HG03066 (cell line): ENCODE data around the gene KCTD10.
A peak's percentile ranks its signal among the peaks of the same experiment; 100 is the strongest.

Source experiments
- ATAC-seq: cut with Tn5 transposase; IDR thresholded peaks from one replicate; pipeline ENCODE4 v1.9.1; 2021; ENCODE audit warnings: low read depth; ENCODE audit not compliant: unreplicated experiment

The KCTD10 gene

GRCh38 chr12:109477185-109477962, at the start of gene KCTD10, which contains the start of gene UBE3B:
KCTD10 (minus strand) TSS chr12:109477300; CDS start chr12:109477262, 38 bp downstream.
UBE3B (plus strand) TSS chr12:109477634; CDS start chr12:109483552, 5,918 bp downstream.
- peak; percentile 96 for ATAC-seq

- no peak for ATAC-seq
Measured at GRCh38 chr12:109525279-109525585, 48.1 kb upstream of the KCTD10 start.

- no peak for ATAC-seq
Measured at GRCh38 chr12:109524466-109525278, 47.6 kb upstream of the KCTD10 start.

GRCh38 chr12:109523504-109523903, 46.4 kb upstream of the KCTD10 start:
- no peak for ATAC-seq

- ATAC-seq, result no peak
Measured at GRCh38 chr12:109523071-109523470, 46.0 kb upstream of the KCTD10 start.

- no peak for ATAC-seq
Measured at GRCh38 chr12:109521831-109522230, 44.7 kb upstream of the KCTD10 start.

- no peak for ATAC-seq
Measured at GRCh38 chr12:109519787-109520186, 42.7 kb upstream of the KCTD10 start.

GRCh38 chr12:109518820-109519665, 41.9 kb upstream of the KCTD10 start:
- no peak for ATAC-seq

- no peak for ATAC-seq
Measured at GRCh38 chr12:109517619-109518018, 40.5 kb upstream of the KCTD10 start.

GRCh38 chr12:109513977-109514376, 36.9 kb upstream of the KCTD10 start:
- ATAC-seq, result no peak

- ATAC-seq, result no peak
Measured at GRCh38 chr12:109513051-109513450, 36.0 kb upstream of the KCTD10 start.

- ATAC-seq, result no peak
Measured at GRCh38 chr12:109512608-109513007, 35.5 kb upstream of the KCTD10 start.

- ATAC-seq, result no peak
Measured at GRCh38 chr12:109510196-109510595, 33.1 kb upstream of the KCTD10 start.

GRCh38 chr12:109504068-109504467, 27.0 kb upstream of the KCTD10 start:
- ATAC-seq, result no peak

GRCh38 chr12:109503611-109504010, 26.5 kb upstream of the KCTD10 start:
- ATAC-seq, result no peak

GRCh38 chr12:109502332-109502731, 25.2 kb upstream of the KCTD10 start:
- no peak for ATAC-seq

- ATAC-seq, result no peak
Measured at GRCh38 chr12:109501299-109501698, 24.2 kb upstream of the KCTD10 start.

GRCh38 chr12:109500406-109501185, 23.5 kb upstream of the KCTD10 start:
- no peak for ATAC-seq

GRCh38 chr12:109497675-109498074, 20.6 kb upstream of the KCTD10 start:
- no peak for ATAC-seq

GRCh38 chr12:109496306-109496705, 19.2 kb upstream of the KCTD10 start:
- no peak for ATAC-seq
